H1 (cell line): ENCODE data around the gene PPM1D. TPM values are rescaled to one million over a fixed set of nuclear protein-coding genes. Genes with fewer than 3 reads are reported as not detected.

ENCODE experiments used
- CTCF ChIA-PET: fragments of 300-600 bp; sonication (Branson Sonifier 250); formaldehyde crosslinking; loops from one replicate; lab custom pipeline; 2021; ENCODE audit not compliant: partially characterized antibody; lab: Charles Lee
- POLR2A ChIA-PET: fragments of 300-600 bp; sonication (Branson Sonifier 250); formaldehyde crosslinking; loops from one replicate; lab custom pipeline; 2021; ENCODE audit warnings: inconsistent platforms; ENCODE audit not compliant: partially characterized antibody; lab: Charles Lee
- DNase-seq, 2 experiments: peaks; one replicate each; pipeline versions ENCODE4 v3.0.0 to v3.0.0-alpha.2; 2010 to 2022; ENCODE audit warnings: low spot score in 2 of 2, low read depth in 1 of 2, mixed read lengths in 1 of 2
- FAIRE-seq: peaks from 2 replicates; lab custom pipeline; 2011; peaks lifted over from hg19 to GRCh38; lab: Jason Lieb, UNC
- H2AFZ ChIP-seq: 2 replicates; pipeline ENCODE4 v1.8.1; 2012; ENCODE audit warnings: low read length, inconsistent platforms
- H2AK5ac ChIP-seq: 2 replicates; pipeline ENCODE4 v1.6.1; 2013; ENCODE audit warnings: low read depth, low read length
- H2BK120ac ChIP-seq: replicated peaks from 2 replicates; pipeline ENCODE3; 2013; ENCODE audit warnings: low read depth, low read length, inconsistent platforms
- H2BK12ac ChIP-seq: 2 replicates; pipeline ENCODE4 v1.6.1; 2013; ENCODE audit warnings: low read depth, low read length
- H2BK15ac ChIP-seq: 2 replicates; pipeline ENCODE4 v1.6.1; 2013; ENCODE audit warnings: low read length
- H2BK20ac ChIP-seq: 2 replicates; pipeline ENCODE4 v1.6.1; 2013; ENCODE audit warnings: low read length
- H2BK5ac ChIP-seq: 2 replicates; pipeline ENCODE4 v1.6.1; 2013; ENCODE audit warnings: low read depth, low read length
- H3K14ac ChIP-seq: 2 replicates; pipeline ENCODE4 v1.6.1; 2013; ENCODE audit warnings: inconsistent platforms; ENCODE audit not compliant: insufficient read length
- H3K18ac ChIP-seq: 2 replicates; pipeline ENCODE4 v1.6.1; 2013; ENCODE audit warnings: low read length; ENCODE audit errors: extremely low read depth
- H3K23ac ChIP-seq: 2 replicates; pipeline ENCODE4 v1.6.1; 2013; ENCODE audit warnings: inconsistent platforms; ENCODE audit not compliant: insufficient read length
- H3K23me2 ChIP-seq: 2 replicates; pipeline ENCODE4 v1.6.1; 2013; ENCODE audit warnings: low read depth, low read length
- H3K27ac ChIP-seq: 2 replicates; pipeline ENCODE4 v1.6.1; 2011; ENCODE audit warnings: low read depth, low read length, inconsistent platforms
- H3K27me3 ChIP-seq, 4 experiments: replicated peaks in 1 of 4; 1 replicate in 1 of 4; 2 replicates in 3 of 4; pipeline versions ENCODE4 v1.6.1 to v1.8.1; 2011 to 2013; ENCODE audit warnings: low read length in 3 of 4, mild to moderate bottlenecking in 3 of 4, inconsistent platforms in 2 of 4, mixed read lengths in 2 of 4, moderate library complexity in 1 of 4; ENCODE audit not compliant: control insufficient read depth in 3 of 4, insufficient read depth in 3 of 4; ENCODE audit errors: extremely low read depth in 1 of 4
- H3K36me3 ChIP-seq, 4 experiments: 2 replicates each; pipeline versions ENCODE4 v1.6.1 to v1.8.1; 2011 to 2013; ENCODE audit warnings: mild to moderate bottlenecking in 4 of 4, low read length in 3 of 4, moderate library complexity in 2 of 4, control low read depth in 1 of 4, inconsistent platforms in 1 of 4; ENCODE audit not compliant: insufficient read depth in 4 of 4, control insufficient read depth in 2 of 4
- H3K4ac ChIP-seq: replicated peaks from 2 replicates; pipeline ENCODE3; 2013; ENCODE audit warnings: low read length, low read depth, mixed read lengths, inconsistent platforms; ENCODE audit not compliant: insufficient read length
- H3K4me1 ChIP-seq, 4 experiments: replicated peaks in 1 of 4; 1 replicate in 1 of 4; 2 replicates in 3 of 4; pipeline versions ENCODE4 v1.6.1 to v1.8.1; 2011 to 2013; ENCODE audit warnings: low read length in 3 of 4, inconsistent platforms in 2 of 4, mixed read lengths in 1 of 4; ENCODE audit not compliant: insufficient read depth in 4 of 4, control insufficient read depth in 3 of 4
- H3K4me2 ChIP-seq, 2 experiments: 2 replicates each; pipeline versions ENCODE4 v1.6.1 to v1.8.1; 2011 to 2013; ENCODE audit warnings: low read depth in 2 of 2, low read length in 2 of 2, control low read depth in 1 of 2, inconsistent platforms in 1 of 2, mild to moderate bottlenecking in 1 of 2; ENCODE audit not compliant: insufficient read depth in 1 of 2
- H3K4me3 ChIP-seq, 4 experiments: fragments of 200-600, 300-600 bp in 1 of 4; sonication (generic), shearing (Covaris generic), sonication (Bioruptor Twin) in 1 of 4; 2 replicates each; pipeline versions ENCODE4 v1.5.1 to v1.8.1; 2011 to 2016; ENCODE audit warnings: low read length in 4 of 4, low read depth in 3 of 4, control low read depth in 2 of 4, inconsistent platforms in 2 of 4, mild to moderate bottlenecking in 2 of 4, mixed read lengths in 1 of 4, moderate library complexity in 1 of 4; ENCODE audit not compliant: insufficient read depth in 2 of 4; ENCODE audit errors: extremely low read depth in 1 of 4
- H3K56ac ChIP-seq: replicated peaks from 2 replicates; pipeline ENCODE3; 2013; ENCODE audit warnings: low read depth, mild to moderate bottlenecking, mixed read lengths, low read length, inconsistent platforms; ENCODE audit not compliant: insufficient read length
- H3K79me1 ChIP-seq: 2 replicates; pipeline ENCODE4 v1.6.1; 2013; ENCODE audit warnings: low read depth, low read length, control low read depth
- H3K79me2 ChIP-seq, 2 experiments: 2 replicates each; pipeline versions ENCODE4 v1.6.1 to v1.8.1; 2012 to 2013; ENCODE audit warnings: low read length in 2 of 2, mild to moderate bottlenecking in 2 of 2, inconsistent platforms in 1 of 2; ENCODE audit not compliant: insufficient read depth in 2 of 2, control insufficient read depth in 1 of 2
- H3K9ac ChIP-seq, 4 experiments: replicated peaks in 1 of 4; 1 replicate in 1 of 4; 2 replicates in 3 of 4; pipeline versions ENCODE4 v1.6.1 to v1.8.1; 2011 to 2013; ENCODE audit warnings: low read depth in 3 of 4, low read length in 3 of 4, control low read depth in 2 of 4, mild to moderate bottlenecking in 2 of 4, moderate library complexity in 2 of 4, inconsistent platforms in 1 of 4; ENCODE audit errors: extremely low read depth in 1 of 4
- H3K9me3 ChIP-seq, 2 experiments: 2 replicates each; pipeline versions ENCODE4 v1.6.1 to v1.8.1; 2012 to 2013; ENCODE audit warnings: mild to moderate bottlenecking in 2 of 2, moderate library complexity in 2 of 2, control low read depth in 1 of 2, inconsistent platforms in 1 of 2, low read depth in 1 of 2, low read length in 1 of 2, mixed read lengths in 1 of 2; ENCODE audit not compliant: insufficient read depth in 2 of 2
- H4K20me1 ChIP-seq, 2 experiments: replicated peaks in 1 of 2; 2 replicates each; pipeline versions ENCODE3 to v1.8.1; 2011 to 2013; ENCODE audit warnings: inconsistent platforms in 2 of 2, low read length in 2 of 2, mild to moderate bottlenecking in 1 of 2; ENCODE audit not compliant: insufficient read depth in 2 of 2, control insufficient read depth in 1 of 2
- H4K5ac ChIP-seq: 2 replicates; pipeline ENCODE4 v1.6.1; 2013; ENCODE audit warnings: low read length, low read depth, mixed read lengths, inconsistent platforms; ENCODE audit not compliant: insufficient read length
- H4K8ac ChIP-seq: 2 replicates; pipeline ENCODE4 v1.8.0; 2013; ENCODE audit warnings: mild to moderate bottlenecking, moderate library complexity, low read length, inconsistent platforms; ENCODE audit not compliant: insufficient read depth; ENCODE audit errors: extremely low read depth
- H4K91ac ChIP-seq: replicated peaks from 2 replicates; pipeline ENCODE3; 2013; ENCODE audit warnings: low read length, mixed read lengths, inconsistent platforms; ENCODE audit not compliant: insufficient read length
- BCL11A ChIP-seq, 2 experiments: IDR thresholded peaks; one replicate each; pipeline ENCODE4 v1.6.1; 2011; ENCODE audit warnings: low read depth in 2 of 2, low read length in 2 of 2, mild to moderate bottlenecking in 2 of 2
- EGR1 ChIP-seq: IDR thresholded peaks from 2 replicates; pipeline ENCODE4 v1.6.1; 2011; ENCODE audit warnings: low read depth, low read length, borderline replicate concordance
- EP300 ChIP-seq, 2 experiments: IDR thresholded peaks; 1 replicate in 1 of 2; 2 replicates in 1 of 2; pipeline ENCODE4 v1.6.1; 2011 to 2012; ENCODE audit warnings: low read depth in 2 of 2, low read length in 2 of 2, mild to moderate bottlenecking in 2 of 2, borderline replicate concordance in 1 of 2, inconsistent platforms in 1 of 2, moderate library complexity in 1 of 2
- HDAC2 ChIP-seq, 2 experiments: fragments of 300-600 bp in 1 of 2; sonication (generic) in 1 of 2; IDR thresholded peaks; 2 replicates each; pipeline ENCODE4 v1.6.1; 2011 to 2012; ENCODE audit warnings: low read depth in 2 of 2, low read length in 2 of 2, mild to moderate bottlenecking in 2 of 2, moderate library complexity in 2 of 2, borderline replicate concordance in 1 of 2, inconsistent platforms in 1 of 2
- KDM4A ChIP-seq: IDR thresholded peaks from one replicate; pipeline ENCODE4 v1.7.1; 2012; ENCODE audit warnings: low read depth, mild to moderate bottlenecking, moderate library complexity, low read length, inconsistent platforms; ENCODE audit not compliant: severe bottlenecking
- NRF1 ChIP-seq: IDR thresholded peaks from 2 replicates; pipeline ENCODE4 v1.6.1; 2011; ENCODE audit warnings: mild to moderate bottlenecking, low read depth, low read length, improper control_type of control experiment
- TCF12 ChIP-seq: IDR thresholded peaks from 2 replicates; pipeline ENCODE4 v1.6.1; 2011; ENCODE audit warnings: low read depth, mild to moderate bottlenecking, low read length
- WGBS, 2 experiments: shearing (Covaris generic) in 1 of 2; methylation state at CpG; one replicate each; pipeline versions ENCODE4 v1.1.6 to v1.1.7; 2013 to 2015; ENCODE audit warnings: low lambda C conversion rate in 2 of 2, mixed read lengths in 2 of 2, inconsistent platforms in 1 of 2, low coverage in 1 of 2, missing lambda C conversion rate in 1 of 2; ENCODE audit not compliant: insufficient replicate concordance in 2 of 2, insufficient coverage in 1 of 2, insufficient read length in 1 of 2; ENCODE audit errors: extremely low coverage in 1 of 2, missing lambda C conversion rate in 1 of 2; 5-methylcytosine and 5-hydroxymethylcytosine counted together
- long read RNA-seq, 2 experiments: library from RNA in 1 of 2; library from capped mRNA in 1 of 2; stranded (forward); transcript quantifications; one replicate each; pipeline ENCODE4 v2.0.0, GENCODE V29; 2021; ENCODE audit warnings: inconsistent platforms in 1 of 2
- polyA minus RNA-seq, 3 experiments: library from RNA; depleted of rRNA, polyadenylated mRNA; stranded (reverse); fragments of >200 nt; gene quantifications; 1 replicate in 2 of 3; 2 replicates in 1 of 3; pipeline ENCODE4 v1.2.3, GENCODE V29; 2011
- polyA plus RNA-seq, 7 experiments: library from polyadenylated mRNA; depleted of rRNA in 3 of 7; stranded (reverse) in 5 of 7; unstranded in 2 of 7; fragments of >200 nt in 5 of 7; fragments of 200-250 nt in 2 of 7; gene quantifications; 1 replicate in 5 of 7; 2 replicates in 1 of 7; 4 replicates in 1 of 7; pipeline versions ENCODE4 v1.2.1 to v1.2.3, GENCODE V29; 2011 to 2013; ENCODE audit warnings: missing spikeins in 2 of 7, mixed read lengths in 2 of 7
- total RNA-seq: library from RNA; stranded (reverse); fragmentation: NEBNext Ultra II Directional; extraction: Animal tissue kit (Norgen Biotek cat#: 25700); gene quantifications from 2 replicates; pipeline ENCODE4 v1.2.1, GENCODE V29; 2021

PPM1D gene
- total RNA-seq (15.7 and 16.7 TPM in 2 replicates), polyA plus RNA-seq (2011; rRNA removed) (4.9 and 5.0 TPM in 2 replicates), polyA minus RNA-seq (2011; rRNA and poly(A)+ RNA removed) (9.9 and 13.2 TPM in 2 replicates)
- 5.7 TPM for polyA plus RNA-seq (2011; cell fraction: cytosol; rRNA removed)
- polyA plus RNA-seq (2011; cell fraction: nucleus; rRNA removed), result 4.2 TPM
- polyA plus RNA-seq (2012, experiment 1 of 2), result 9.2 to 15.7 TPM (median 11.0 TPM) in 4 replicates
- 1.5 TPM for polyA plus RNA-seq (2012, experiment 2 of 2)
- polyA plus RNA-seq (2013, experiment 1 of 2), result 6.8 TPM
- polyA plus RNA-seq (2013, experiment 2 of 2), result 6.8 TPM
- 5.5 TPM for polyA minus RNA-seq (2011; cell fraction: cytosol; rRNA and poly(A)+ RNA removed)
- polyA minus RNA-seq (2011; cell fraction: nucleus; rRNA and poly(A)+ RNA removed), result 12.9 TPM
- long read RNA-seq, experiment 1, full-length matches to known transcripts, result 2 of 9 reads
- long read RNA-seq, experiment 1, partial matches to known transcripts, result 4 of 9 reads
- long read RNA-seq, experiment 1, other reads (novel, unspliced or antisense), result 3 of 9 reads
- long read RNA-seq, experiment 2, partial matches to known transcripts, result 0 of 1 reads
- long read RNA-seq, experiment 2, other reads (novel, unspliced or antisense), result 1 of 1 reads

- H2BK120ac ChIP-seq, result peak within 1 kb of the TSS; percentile 72
- H3K36me3 ChIP-seq, result no peaks in the 10 kb centered on the region
- 2% methylated on average over 69 of the region's 83 CpGs; no CpG with 5 or more reads in 1 of the 2 experiments for WGBS, 2 experiments
- peak within 1 kb of the TSS; percentile 93 to 100 (median 99) for H3K9ac ChIP-seq
- H3K18ac ChIP-seq, result peak within 1 kb of the TSS; percentile 99
- H3K79me1 ChIP-seq, result peaks cover 2% of the 10 kb centered on the region; the same call in 1 of the 2 replicates
- peak within 1 kb of the TSS; percentile 76 for H4K91ac ChIP-seq
- POLR2A ChIA-PET, result interaction anchor here (0.6 to 3.4 kb wide), 31 partner anchors 9 to 509 kb away, joined by 3 to 22 read pairs (median 4); partner anchors contain the start of genes APPBP2, BCAS3 and USP32
- no peaks in the 10 kb centered on the region for H3K9me3 ChIP-seq
- H3K23me2 ChIP-seq, result peaks cover 4% of the 10 kb centered on the region
- H4K8ac ChIP-seq, result peak within 1 kb of the TSS; percentile 99
- DNase-seq (peak; percentile 94 to 99), FAIRE-seq (no peak)
- peak within 1 kb of the TSS; percentile 99 for H4K5ac ChIP-seq
- H3K56ac ChIP-seq, result peak within 1 kb of the TSS; percentile 99
- H3K4me3 ChIP-seq, result peak within 1 kb of the TSS; percentile 68 to 96 (median 93)
- peak within 1 kb of the TSS; percentile 27; the same call in 1 of the 2 replicates for H2AFZ ChIP-seq
- peaks cover 3 to 7% of the 10 kb centered on the region in 2 experiments for H4K20me1 ChIP-seq
- peaks cover 7 to 46% of the 10 kb centered on the region in 2 experiments for H3K79me2 ChIP-seq
- peak within 1 kb of the TSS; percentile 84 to 90 for H3K4me2 ChIP-seq
- no peak within 1 kb of the TSS for H3K14ac ChIP-seq
- CTCF ChIA-PET, result interaction anchor here (1.0 to 3.9 kb wide), 6 partner anchors 9 to 41 kb away, joined by 3 to 13 read pairs (median 4); no protein-coding TSS in a partner anchor
- H3K23ac ChIP-seq, result no peak within 1 kb of the TSS
- no peak within 1 kb of the TSS for H2BK15ac ChIP-seq
- peak within 1 kb of the TSS; percentile 97 for H3K4ac ChIP-seq
- H3K27me3 ChIP-seq, result no peaks in the 10 kb centered on the region
- H3K27ac ChIP-seq, result peak within 1 kb of the TSS; percentile 97
- peak within 1 kb of the TSS; percentile 17; the same call in 1 of the 2 replicates for H2AK5ac ChIP-seq
- peak within 1 kb of the TSS; percentile 89; the same call in 1 of the 2 replicates for H2BK12ac ChIP-seq
- H3K4me1 ChIP-seq, result peaks cover 0 to 3% (median 0%) of the 10 kb centered on the region in 4 experiments; a peak in 1 of 7 replicates
- 0 out of 2 replicates have a peak within 1 kb of the TSS, but pooled peaks have one; percentile 27 for H2BK20ac ChIP-seq
- H2BK5ac ChIP-seq, result peak within 1 kb of the TSS; percentile 93
- TF ChIP-seq EP300 (IDR thresholded peaks at IDR 0.05; ENCODE audit: borderline replicate concordance in 1 of 2, low read depth in 2 of 2, low read length in 2 of 2), result no peak
- no peak for TF ChIP-seq BCL11A (IDR thresholded peaks at IDR 0.05; ENCODE audit: low read depth in 2 of 2, low read length in 2 of 2)
- peak; percentile 87 for TF ChIP-seq NRF1
- TF ChIP-seq KDM4A, result no peak
- TF ChIP-seq TCF12, result no peak
- no peak for TF ChIP-seq EGR1
- TF ChIP-seq HDAC2 (IDR thresholded peaks at IDR 0.05; ENCODE audit: borderline replicate concordance in 1 of 2, low read depth in 2 of 2, low read length in 2 of 2), result no peak
Measured at GRCh38 chr17:60599620-60600489, at the start of gene PPM1D. Gene PPM1D (plus strand): TSS chr17:60600193. CDS start chr17:60600415, 222 bp downstream.
